ENCODE data around the gene CTNNA1.
"Not testable (repeated sequence)": the region's sequence is repeated elsewhere in the genome, so short reads cannot be mapped to it uniquely, and the experiment has no call there.

CTNNA1 gene

DNA sequence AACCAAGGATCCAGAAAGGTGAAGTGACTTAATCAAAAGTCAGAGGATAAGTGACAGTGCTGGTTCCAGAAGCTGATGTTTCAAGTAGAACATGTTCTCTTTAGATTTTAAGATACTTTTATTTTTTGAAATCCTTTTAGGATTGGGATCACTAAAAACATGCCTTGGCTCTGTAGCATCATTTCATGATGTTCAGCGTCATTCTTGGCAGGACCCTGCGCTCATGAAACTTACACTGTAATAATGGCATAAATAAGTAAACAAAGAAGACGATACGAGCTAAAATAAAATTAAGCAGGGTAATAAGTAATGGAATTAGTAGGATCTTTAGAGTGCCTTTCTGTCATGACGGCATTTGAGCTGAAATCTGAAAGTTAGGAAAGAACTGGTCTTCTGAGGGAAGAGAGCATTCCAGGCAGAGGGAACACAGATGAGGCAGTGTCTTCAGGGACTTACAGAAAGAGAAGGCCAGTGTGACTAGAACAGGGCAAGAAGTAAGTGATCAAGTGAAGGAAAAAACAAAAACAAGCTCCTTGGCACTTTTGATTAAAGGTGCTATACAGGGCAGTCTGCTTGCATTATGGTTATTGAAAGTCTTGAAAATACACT is 19.9 kb downstream of the CTNNA1 start:
- Histone ChIP-seq H3K9me3 (ENCODE audit: control insufficient read depth, insufficient read depth, low read depth, low read length) (no peaks in the 10 kb centered on the region), H3K36me3 (ENCODE audit: control insufficient read depth in 2 of 2, insufficient read depth in 1 of 2, low read length in 2 of 2) (peaks cover 3 to 5% of the 10 kb centered on the region in 2 experiments; a peak in 2 of 3 replicates), H3K4me3 (ENCODE audit: low read depth, low read length) (no peak overlapping the region), H3K27ac (ENCODE audit: extremely low read depth, low read depth, low read length) (no peak overlapping the region), H3K4me1 (ENCODE audit: control insufficient read depth, insufficient read depth, low read length) (peaks cover 23% of the 10 kb centered on the region)
- no peak for TF ChIP-seq MEIS1 (CRISPR knock-in tag; IDR thresholded peaks at IDR 0.05; ENCODE audit: borderline replicate concordance)
- TF ChIP-seq PRDM1 (tag by site-specific recombination; IDR thresholded peaks at IDR 0.05) = 0 out of 2 replicates have a peak, but pooled peaks have one; percentile 50
- no peak for TF ChIP-seq ZNF785 (tag by site-specific recombination; IDR thresholded peaks at IDR 0.05)
- TF ChIP-seq, protein P1, sequence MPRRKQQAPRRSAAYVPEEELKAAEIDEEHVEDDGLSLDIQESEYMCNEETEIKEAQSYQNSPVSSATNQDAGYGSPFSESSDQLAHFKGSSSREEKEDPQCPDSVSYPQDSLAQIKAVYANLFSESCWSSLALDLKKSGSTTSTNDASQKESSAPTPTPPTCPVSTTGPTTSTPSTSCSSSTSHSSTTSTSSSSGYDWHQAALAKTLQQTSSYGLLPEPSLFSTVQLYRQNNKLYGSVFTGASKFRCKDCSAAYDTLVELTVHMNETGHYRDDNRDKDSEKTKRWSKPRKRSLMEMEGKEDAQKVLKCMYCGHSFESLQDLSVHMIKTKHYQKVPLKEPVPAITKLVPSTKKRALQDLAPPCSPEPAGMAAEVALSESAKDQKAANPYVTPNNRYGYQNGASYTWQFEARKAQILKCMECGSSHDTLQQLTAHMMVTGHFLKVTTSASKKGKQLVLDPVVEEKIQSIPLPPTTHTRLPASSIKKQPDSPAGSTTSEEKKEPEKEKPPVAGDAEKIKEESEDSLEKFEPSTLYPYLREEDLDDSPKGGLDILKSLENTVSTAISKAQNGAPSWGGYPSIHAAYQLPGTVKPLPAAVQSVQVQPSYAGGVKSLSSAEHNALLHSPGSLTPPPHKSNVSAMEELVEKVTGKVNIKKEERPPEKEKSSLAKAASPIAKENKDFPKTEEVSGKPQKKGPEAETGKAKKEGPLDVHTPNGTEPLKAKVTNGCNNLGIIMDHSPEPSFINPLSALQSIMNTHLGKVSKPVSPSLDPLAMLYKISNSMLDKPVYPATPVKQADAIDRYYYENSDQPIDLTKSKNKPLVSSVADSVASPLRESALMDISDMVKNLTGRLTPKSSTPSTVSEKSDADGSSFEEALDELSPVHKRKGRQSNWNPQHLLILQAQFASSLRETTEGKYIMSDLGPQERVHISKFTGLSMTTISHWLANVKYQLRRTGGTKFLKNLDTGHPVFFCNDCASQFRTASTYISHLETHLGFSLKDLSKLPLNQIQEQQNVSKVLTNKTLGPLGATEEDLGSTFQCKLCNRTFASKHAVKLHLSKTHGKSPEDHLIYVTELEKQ (tag by site-specific recombination; IDR thresholded peaks at IDR 0.05; ENCODE audit: borderline replicate concordance) = no peak
- CTCF ChIA-PET = interaction anchor here (0.6 to 2.0 kb wide), 2 partner anchors 16 to 130 kb away, joined by 3 to 16 read pairs; no protein-coding TSS in a partner anchor
- POLR2A ChIA-PET = no interaction called here

DNA sequence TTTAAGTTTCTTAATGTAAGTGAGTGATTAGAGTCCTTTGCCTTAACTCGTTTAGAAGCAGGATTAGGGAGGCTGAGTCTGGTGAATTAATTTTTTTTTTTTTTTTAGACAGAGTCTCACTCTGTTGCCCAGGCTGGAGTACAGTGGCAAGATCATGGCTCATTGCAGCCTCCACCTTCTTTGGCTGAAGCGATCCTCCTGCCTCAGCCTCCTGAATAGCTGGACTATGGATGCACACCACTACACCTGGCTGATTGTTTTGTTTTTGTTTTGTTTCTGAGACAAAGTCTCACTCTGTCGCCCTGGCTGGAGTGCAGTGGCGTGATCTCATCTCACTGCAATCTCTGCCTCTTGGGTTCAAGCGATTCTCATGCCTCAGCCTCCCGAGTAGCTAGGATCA is 20.4 kb downstream of the CTNNA1 start:
- H3K9me3 ChIP-seq (ENCODE audit: control insufficient read depth, insufficient read depth, low read depth, low read length); H3K4me3 ChIP-seq (ENCODE audit: low read depth, low read length); POLR2A ChIA-PET; H3K27ac ChIP-seq (ENCODE audit: extremely low read depth, low read depth, low read length): not testable (repeated sequence)
- H3K36me3 ChIP-seq (ENCODE audit: control insufficient read depth in 2 of 2, insufficient read depth in 1 of 2, low read length in 2 of 2) = peaks cover 5 to 11% of the 10 kb centered on the region in 2 experiments
- TF ChIP-seq ZNF121 (tag by site-specific recombination; IDR thresholded peaks at IDR 0.05) = 0 out of 2 replicates have a peak, but pooled peaks have one; percentile 16
- H3K4me1 ChIP-seq (ENCODE audit: control insufficient read depth, insufficient read depth, low read length) = peaks cover 23% of the 10 kb centered on the region
- CTCF ChIA-PET = interaction anchor here (0.6 to 2.0 kb wide), 3 partner anchors 15 to 131 kb away, joined by 3 to 16 read pairs (median 4); no protein-coding TSS in a partner anchor

DNA sequence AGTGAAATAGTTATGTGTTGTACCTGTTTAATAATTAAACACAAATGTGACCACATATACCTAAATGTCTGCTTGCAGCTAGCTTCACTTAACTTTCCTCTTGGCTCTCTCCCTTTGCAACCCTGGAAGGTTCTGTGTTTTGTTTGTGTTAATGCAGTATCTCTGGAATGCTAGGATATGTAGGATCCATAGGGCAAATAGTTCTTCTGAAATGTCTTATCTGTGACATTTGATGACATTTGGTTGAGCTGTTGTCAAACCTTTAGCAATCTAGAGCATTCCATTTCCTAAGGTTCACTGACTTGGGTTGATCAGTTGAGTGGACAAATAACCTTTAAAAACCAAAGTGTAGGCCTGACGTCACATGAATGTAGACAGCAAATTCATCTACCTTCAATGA is 21.8 kb downstream of the CTNNA1 start:
- H3K27ac ChIP-seq (ENCODE audit: extremely low read depth, low read depth, low read length) = no peak overlapping the region
- H3K4me1 ChIP-seq (ENCODE audit: control insufficient read depth, insufficient read depth, low read length) = peaks cover 23% of the 10 kb centered on the region
- ChIA-PET CTCF (interaction anchor here (0.6 to 0.7 kb wide), 2 partner anchors 72 to 193 kb away, joined by 3 read pairs; no protein-coding TSS in a partner anchor), POLR2A (no interaction called here)
- TF ChIP-seq, protein P2, sequence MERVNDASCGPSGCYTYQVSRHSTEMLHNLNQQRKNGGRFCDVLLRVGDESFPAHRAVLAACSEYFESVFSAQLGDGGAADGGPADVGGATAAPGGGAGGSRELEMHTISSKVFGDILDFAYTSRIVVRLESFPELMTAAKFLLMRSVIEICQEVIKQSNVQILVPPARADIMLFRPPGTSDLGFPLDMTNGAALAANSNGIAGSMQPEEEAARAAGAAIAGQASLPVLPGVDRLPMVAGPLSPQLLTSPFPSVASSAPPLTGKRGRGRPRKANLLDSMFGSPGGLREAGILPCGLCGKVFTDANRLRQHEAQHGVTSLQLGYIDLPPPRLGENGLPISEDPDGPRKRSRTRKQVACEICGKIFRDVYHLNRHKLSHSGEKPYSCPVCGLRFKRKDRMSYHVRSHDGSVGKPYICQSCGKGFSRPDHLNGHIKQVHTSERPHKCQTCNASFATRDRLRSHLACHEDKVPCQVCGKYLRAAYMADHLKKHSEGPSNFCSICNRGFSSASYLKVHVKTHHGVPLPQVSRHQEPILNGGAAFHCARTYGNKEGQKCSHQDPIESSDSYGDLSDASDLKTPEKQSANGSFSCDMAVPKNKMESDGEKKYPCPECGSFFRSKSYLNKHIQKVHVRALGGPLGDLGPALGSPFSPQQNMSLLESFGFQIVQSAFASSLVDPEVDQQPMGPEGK (tag by site-specific recombination; IDR thresholded peaks at IDR 0.05) = no peak
- no peak for TF ChIP-seq ZNF664 (tag by site-specific recombination; IDR thresholded peaks at IDR 0.05)
- TF ChIP-seq, protein P3, sequence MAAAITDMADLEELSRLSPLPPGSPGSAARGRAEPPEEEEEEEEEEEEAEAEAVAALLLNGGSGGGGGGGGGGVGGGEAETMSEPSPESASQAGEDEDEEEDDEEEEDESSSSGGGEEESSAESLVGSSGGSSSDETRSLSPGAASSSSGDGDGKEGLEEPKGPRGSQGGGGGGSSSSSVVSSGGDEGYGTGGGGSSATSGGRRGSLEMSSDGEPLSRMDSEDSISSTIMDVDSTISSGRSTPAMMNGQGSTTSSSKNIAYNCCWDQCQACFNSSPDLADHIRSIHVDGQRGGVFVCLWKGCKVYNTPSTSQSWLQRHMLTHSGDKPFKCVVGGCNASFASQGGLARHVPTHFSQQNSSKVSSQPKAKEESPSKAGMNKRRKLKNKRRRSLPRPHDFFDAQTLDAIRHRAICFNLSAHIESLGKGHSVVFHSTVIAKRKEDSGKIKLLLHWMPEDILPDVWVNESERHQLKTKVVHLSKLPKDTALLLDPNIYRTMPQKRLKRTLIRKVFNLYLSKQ (tag by site-specific recombination; IDR thresholded peaks at IDR 0.05; ENCODE audit: borderline replicate concordance) = no peak
- TF ChIP-seq ZNF473 (tag by site-specific recombination; IDR thresholded peaks at IDR 0.05) = no peak
- no peak for TF ChIP-seq ZNF416 (tag by site-specific recombination; IDR thresholded peaks at IDR 0.05)
- no peak for TF ChIP-seq ZBTB20 (tag by site-specific recombination; IDR thresholded peaks at IDR 0.05)
- TF ChIP-seq ZNF558 (tag by site-specific recombination; IDR thresholded peaks at IDR 0.05) = no peak
- TF ChIP-seq, protein P4, sequence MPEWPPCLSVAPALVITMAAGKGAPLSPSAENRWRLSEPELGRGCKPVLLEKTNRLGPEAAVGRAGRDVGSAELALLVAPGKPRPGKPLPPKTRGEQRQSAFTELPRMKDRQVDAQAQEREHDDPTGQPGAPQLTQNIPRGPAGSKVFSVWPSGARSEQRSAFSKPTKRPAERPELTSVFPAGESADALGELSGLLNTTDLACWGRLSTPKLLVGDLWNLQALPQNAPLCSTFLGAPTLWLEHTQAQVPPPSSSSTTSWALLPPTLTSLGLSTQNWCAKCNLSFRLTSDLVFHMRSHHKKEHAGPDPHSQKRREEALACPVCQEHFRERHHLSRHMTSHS (tag by site-specific recombination; IDR thresholded peaks at IDR 0.05) = no peak
- TF ChIP-seq, protein P5, sequence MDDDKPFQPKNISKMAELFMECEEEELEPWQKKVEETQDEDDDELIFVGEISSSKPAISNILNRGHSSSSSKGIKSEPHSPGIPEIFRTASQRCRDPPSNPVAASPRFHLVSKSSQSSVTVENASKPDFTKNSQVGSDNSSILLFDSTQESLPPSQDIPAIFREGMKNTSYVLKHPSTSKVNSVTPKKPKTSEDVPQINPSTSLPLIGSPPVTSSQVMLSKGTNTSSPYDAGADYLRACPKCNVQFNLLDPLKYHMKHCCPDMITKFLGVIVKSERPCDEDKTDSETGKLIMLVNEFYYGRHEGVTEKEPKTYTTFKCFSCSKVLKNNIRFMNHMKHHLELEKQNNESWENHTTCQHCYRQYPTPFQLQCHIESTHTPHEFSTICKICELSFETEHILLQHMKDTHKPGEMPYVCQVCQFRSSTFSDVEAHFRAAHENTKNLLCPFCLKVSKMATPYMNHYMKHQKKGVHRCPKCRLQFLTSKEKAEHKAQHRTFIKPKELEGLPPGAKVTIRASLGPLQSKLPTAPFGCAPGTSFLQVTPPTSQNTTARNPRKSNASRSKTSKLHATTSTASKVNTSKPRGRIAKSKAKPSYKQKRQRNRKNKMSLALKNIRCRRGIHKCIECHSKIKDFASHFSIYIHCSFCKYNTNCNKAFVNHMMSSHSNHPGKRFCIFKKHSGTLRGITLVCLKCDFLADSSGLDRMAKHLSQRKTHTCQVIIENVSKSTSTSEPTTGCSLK (tag by site-specific recombination; IDR thresholded peaks at IDR 0.05) = no peak
- no peak for TF ChIP-seq ZNF23 (tag by site-specific recombination; IDR thresholded peaks at IDR 0.05; ENCODE audit: borderline replicate concordance)
- no peak for TF ChIP-seq ZNF561 (tag by site-specific recombination; IDR thresholded peaks at IDR 0.05; ENCODE audit: borderline replicate concordance)
- TF ChIP-seq ZNF654 (tag by site-specific recombination; IDR thresholded peaks at IDR 0.05; ENCODE audit: low read depth) = no peak
- H3K36me3 ChIP-seq (ENCODE audit: control insufficient read depth in 2 of 2, insufficient read depth in 1 of 2, low read length in 2 of 2) = peaks cover 9 to 15% of the 10 kb centered on the region in 2 experiments
- no peaks in the 10 kb centered on the region for H3K9me3 ChIP-seq (ENCODE audit: control insufficient read depth, insufficient read depth, low read depth, low read length)
- no peak overlapping the region for H3K4me3 ChIP-seq (ENCODE audit: low read depth, low read length)

All from HEK293 (cell line).